ENCODE data around the gene STUB1.

Gene STUB1

DNA sequence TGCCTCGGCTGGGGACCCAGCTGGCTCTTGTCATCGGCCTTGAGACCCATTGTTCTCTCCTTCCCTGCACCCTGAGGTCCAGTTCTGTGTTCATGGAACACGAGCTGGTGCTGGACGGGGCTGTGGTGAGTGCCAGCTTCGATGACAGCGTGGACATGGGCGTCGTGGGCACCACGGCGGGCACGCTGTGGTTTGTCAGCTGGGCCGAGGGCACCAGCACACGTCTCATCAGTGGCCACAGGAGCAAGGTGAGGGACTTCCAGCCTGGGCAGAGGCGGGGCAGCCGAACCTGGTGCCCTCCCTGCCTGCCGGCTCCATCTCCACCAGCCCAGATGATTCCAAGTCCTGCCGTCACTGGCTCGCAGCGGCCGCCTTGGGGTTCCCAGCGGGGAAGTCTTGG lies 17.6 kb upstream of the STUB1 start:
- no peak for DNase-seq (ENCODE audit: low read depth in 1 of 2, low spot score in 1 of 2)

DNA sequence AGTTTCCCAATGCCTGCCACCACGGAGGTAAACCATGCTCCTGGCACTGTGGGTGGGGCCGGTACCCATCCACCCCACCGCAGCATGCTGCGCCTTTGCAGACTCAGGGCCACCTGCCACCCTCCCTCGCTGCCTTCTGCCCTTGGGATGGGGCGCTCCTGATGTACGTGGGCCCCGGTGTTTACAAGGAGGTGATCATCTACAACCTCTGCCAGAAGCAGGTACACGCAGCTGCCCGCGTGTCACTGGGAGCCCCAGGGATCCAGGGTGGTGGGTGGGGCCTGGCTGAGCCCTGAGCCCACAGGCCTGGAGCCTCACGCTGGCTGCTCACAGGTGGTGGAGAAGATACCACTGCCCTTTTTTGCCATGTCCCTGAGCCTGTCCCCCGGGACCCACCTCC lies 13.6 kb upstream of the STUB1 start:
- no peak for DNase-seq (ENCODE audit: low read depth in 1 of 2, low spot score in 1 of 2)

DNA sequence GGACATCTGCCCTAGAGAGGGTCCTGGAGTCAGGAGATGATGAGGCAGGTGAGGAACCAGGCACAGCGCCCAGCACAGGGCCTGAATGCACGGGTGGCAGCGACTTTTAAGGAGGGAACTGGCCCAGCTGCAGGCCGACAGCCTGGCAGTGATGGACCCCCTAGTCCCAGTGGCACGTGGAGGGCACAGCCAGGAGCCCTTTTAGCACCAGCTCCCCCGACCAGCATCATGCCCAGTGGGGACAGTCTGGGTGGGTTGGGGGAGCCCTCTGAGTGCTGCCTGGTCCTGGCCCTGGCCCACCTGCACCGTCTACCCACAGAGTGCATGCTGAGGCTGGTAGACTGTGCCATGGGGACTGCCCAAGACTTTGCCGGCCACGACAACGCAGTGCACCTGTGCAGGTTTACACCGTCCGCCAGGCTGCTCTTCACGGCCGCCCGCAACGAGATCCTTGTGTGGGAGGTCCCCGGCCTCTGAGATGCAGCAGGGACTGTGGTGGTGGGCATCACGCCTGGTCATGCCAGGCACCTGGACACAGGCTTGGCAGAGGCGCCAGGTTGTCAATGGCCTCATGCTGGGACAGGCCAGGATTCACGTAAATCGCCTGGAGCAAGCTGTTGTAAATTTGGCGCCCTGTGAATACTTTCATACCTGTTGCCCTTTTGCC lies 13.0 kb upstream of the STUB1 start:
- no peak for DNase-seq (ENCODE audit: low read depth in 1 of 2, low spot score in 1 of 2)

DNA sequence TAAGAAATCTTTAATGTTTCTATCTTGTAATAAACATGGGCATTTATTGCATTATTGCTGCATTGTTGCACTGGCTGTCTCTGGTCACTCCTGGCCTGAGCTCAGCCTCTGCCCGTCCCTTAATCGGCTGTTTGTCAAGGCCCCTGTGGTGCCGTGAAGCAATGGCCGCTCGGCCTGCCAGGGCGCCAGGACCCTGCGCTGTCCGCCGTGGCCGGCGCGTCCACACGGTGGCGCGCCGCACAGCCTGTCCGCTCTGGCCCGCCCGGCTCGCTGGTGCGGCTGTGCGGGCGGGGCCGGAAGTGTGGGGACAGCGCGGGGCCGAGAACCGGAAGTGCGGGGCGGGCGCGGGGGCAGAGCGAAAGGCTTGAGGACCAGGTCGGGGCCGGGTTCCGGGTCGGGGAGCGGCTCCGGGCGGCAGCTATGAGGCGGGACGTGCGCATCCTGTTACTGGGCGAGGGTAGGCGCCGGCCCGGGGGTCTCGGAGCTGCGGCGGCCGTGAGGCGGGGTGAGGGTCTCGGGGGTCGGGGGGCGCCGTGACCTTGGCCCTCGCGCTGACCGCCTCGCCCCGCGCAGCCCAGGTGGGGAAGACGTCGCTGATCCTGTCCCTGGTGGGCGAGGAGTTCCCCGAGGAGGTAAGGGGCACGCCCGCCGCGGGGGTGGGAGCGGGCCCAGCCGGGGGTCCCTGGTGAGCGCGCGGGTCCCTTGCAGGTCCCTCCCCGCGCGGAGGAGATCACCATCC lies 12.3 kb upstream of the STUB1 start, which contains the start of gene RHOT2:
TSS of gene RHOT2 (plus strand) at position 353 of the 739 bp plus-strand sequence. CDS start at position 421, 68 bp downstream.
- peak; percentile 86 to 92 for DNase-seq (ENCODE audit: low read depth in 1 of 2, low spot score in 1 of 2)

DNA sequence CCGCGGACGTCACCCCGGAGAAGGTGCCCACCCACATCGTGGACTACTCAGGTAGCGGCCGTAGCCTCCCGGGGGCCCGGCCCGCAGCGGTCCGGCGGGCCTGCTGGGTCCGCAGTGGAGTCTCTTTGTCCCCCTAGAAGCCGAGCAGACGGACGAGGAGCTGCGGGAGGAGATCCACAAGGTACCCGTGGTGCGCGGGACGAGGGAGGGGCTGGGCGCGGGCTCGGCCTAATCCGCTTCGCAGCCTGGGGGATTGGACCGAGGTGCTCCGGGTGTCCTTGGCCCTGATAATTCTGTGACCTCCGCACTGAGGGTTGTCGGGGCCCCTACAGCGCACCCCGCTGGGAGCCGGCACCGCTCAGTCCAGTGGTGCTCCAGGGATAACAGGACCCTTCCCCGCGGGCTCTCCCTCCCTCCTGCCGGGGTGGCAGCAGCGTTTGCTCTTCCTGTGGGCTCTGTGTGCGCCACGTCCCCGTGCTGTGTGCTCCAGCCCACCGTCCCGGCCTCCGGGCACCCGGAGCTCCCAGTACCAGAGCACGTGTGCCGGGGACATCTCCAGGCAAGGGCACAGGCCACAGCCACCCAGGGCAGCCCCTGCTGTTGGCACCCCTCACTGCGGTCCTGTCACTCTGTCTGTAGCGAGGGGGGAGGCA lies 11.6 kb upstream of the STUB1 start:
- no peak for DNase-seq (ENCODE audit: low read depth in 1 of 2, low spot score in 1 of 2)

DNA sequence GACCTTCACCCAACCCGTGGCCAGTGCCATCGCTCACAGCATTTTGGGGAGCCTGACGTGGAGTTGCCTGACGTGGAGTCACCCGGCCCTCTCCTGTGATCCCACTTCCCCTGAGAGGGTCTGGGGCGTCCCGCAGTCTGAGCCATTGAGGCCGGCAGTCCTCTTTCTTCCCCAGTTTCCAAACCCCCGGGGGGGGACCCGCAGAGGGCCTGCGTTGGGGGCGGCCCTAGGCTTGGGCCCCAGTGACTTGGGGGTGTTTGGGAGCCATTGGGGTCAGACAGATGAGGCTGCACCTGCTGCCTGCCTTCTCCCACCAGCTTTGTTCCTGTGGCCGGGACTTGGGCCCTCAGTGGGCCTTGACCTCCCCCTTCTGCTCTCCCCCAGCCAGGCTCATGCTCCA lies 10.5 kb upstream of the STUB1 start:
- DNase-seq (ENCODE audit: low read depth in 1 of 2, low spot score in 1 of 2), result no peak

DNA sequence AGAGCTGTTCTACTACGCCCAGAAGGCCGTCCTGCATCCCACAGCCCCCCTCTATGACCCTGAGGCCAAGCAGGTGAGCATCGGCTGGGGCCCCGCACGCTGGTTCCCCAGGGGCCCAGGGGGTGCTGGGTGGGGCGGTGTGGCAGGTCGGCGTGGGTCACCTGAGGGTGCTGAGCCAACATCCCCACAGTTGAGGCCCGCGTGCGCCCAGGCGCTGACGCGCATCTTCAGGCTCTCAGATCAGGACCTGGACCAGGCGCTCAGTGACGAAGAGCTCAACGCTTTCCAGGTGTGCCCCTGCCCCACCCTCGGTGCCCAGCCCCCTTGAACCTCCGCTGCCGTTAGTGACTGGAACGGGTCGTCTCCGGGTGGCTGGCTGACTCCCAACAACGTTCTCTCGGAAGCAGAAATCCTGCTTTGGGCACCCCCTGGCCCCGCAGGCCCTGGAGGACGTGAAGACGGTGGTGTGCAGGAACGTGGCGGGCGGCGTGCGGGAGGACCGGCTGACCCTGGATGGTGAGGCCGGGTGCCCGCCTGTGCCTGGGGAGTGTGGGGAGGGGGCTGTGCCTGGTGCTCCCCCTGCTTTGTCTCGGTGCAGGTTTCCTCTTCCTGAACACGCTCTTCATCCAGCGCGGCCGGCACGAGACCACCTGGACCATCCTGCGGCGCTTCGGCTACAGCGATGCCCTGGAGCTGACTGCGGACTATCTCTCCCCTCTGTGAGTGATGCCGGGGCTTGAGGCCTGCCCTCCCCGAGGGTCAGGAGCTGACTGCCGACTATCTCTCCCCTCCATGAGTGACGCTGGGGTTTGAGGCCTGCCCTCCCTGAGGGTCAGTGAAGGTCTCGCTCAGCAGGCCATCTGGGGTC lies 9.5 kb upstream of the STUB1 start:
- DNase-seq (ENCODE audit: low read depth in 1 of 2, low spot score in 1 of 2), result no peak

DNA sequence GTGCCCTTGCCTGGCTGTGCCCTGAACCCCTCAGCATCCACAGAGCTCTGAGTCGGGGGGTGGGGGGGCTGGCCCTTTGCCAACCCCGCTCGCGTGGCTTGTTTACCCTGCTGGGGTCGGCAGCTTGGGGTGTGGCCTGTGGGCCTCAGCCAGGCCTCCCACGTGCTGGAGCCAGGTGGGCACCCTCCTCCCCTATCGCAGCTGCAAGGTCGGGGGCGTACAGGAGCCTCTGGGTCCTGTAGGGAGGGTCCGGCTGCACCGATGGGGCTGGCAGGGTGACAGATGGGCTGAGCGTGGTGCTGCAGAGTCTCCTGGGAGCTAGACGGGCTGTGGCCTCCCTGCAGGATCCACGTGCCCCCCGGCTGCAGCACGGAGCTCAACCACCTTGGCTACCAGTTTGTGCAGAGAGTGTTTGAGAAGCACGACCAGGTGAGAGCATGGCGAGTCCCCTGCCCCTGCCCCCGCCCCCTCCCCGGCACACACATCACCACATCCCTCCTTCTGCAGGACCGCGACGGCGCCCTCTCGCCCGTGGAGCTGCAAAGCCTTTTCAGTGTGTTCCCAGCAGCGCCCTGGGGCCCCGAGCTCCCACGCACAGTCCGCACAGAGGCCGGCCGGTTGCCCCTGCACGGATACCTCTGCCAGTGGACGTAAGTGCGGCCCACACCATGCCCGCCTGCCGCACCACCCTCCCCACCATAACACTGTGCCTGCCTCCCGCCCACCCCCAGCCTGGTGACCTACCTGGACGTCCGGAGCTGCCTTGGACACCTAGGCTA lies 8.7 kb upstream of the STUB1 start:
- DNase-seq (ENCODE audit: low read depth in 1 of 2, low spot score in 1 of 2), result no peak

DNA sequence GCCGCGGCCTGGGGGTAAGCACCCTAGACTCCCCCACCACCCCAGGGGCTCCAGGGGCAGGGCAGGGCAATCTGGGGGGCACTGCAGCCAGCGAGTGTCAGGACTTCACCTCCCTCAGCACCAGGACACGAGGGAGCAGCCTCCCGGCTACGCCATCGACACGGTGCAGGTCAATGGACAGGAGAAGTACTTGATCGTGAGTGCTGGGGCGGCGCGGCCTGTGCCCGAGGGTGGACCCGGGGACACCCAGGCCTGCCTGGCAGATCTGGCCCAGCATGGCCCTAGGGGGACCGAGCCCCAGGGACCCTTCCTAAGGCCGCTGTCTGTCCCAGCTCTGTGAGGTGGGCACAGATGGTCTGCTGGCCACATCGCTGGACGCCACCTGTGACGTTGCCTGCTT lies 7.8 kb upstream of the STUB1 start:
- DNase-seq (ENCODE audit: low read depth in 1 of 2, low spot score in 1 of 2), result no peak

DNA sequence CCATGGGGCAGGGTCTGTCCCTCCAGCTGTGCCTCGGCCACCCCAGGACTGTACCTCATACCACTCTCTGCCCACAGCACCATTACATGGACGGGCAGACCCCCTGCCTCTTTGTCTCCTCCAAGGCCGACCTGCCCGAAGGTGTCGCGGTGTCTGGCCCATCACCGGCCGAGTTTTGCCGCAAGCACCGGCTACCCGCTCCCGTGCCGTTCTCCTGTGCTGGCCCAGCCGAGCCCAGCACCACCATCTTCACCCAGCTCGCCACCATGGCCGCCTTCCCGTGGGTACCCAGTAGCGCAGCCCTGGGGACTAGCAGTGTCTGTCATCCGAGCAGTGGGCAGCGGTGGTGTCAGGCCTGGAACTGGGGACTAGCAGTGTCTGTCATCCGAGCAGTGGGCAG lies 7.4 kb upstream of the STUB1 start:
- DNase-seq (ENCODE audit: low read depth in 1 of 2, low spot score in 1 of 2), result no peak

DNA sequence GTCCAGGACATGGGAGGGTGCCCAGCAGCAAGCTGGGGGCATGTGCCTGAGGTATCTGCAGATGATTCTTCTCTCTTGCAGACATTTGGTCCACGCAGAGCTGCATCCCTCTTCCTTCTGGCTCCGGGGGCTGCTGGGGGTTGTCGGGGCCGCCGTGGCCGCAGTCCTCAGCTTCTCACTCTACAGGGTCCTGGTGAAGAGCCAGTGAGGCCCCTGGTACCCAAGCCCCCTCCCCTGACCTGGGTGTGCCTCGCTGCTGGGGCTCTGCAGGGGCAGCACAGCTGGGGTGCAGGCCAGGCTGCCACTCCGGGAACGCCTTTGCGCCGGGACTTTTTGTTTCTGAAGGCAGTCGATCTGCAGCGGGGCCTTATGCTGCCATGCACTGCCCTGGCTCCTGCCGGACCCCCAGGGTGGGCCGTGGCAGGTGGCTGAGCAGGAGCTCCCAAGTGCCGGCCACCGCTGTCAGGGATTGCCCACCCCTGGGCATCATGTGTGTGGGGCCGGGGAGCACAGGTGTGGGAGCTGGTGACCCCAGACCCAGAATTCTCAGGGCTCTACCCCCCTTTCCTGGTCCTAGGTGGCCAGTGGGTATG lies 6.7 kb upstream of the STUB1 start:
- DNase-seq (ENCODE audit: low read depth in 1 of 2, low spot score in 1 of 2), result no peak

DNA sequence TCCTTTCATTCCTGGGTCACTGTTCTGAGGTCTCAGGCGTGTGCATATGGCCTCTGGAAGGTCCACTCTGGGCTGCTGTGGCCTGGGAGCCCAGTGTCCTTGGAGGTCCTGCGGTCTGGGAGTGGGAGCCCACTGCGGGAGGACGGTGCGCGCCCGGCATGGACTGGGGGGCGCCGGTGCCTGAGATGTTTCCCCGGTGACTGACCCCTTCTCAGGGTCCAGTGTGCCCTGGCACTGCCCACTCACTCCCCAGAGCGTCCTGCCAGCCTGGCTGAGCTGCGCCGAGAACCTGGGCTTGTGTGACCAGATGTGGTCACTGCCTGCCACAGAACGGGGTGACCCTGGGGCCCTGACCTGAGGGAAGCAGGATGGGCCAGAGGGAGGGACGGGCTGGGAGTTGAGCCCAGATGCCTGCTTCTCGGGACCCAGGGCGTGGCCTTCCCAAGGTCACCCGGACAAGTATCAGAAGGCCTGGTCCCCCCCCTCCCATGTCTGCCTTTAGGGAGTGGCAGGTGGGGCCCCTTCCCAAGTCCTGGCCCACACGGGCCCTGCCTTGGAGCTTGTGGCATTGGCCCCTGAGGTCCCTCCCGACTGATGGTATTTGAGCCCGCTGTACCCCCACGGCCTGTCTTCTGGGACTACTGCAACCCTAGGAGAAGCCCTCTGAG lies 5.9 kb upstream of the STUB1 start:
- no peak for DNase-seq (ENCODE audit: low read depth in 1 of 2, low spot score in 1 of 2)

DNA sequence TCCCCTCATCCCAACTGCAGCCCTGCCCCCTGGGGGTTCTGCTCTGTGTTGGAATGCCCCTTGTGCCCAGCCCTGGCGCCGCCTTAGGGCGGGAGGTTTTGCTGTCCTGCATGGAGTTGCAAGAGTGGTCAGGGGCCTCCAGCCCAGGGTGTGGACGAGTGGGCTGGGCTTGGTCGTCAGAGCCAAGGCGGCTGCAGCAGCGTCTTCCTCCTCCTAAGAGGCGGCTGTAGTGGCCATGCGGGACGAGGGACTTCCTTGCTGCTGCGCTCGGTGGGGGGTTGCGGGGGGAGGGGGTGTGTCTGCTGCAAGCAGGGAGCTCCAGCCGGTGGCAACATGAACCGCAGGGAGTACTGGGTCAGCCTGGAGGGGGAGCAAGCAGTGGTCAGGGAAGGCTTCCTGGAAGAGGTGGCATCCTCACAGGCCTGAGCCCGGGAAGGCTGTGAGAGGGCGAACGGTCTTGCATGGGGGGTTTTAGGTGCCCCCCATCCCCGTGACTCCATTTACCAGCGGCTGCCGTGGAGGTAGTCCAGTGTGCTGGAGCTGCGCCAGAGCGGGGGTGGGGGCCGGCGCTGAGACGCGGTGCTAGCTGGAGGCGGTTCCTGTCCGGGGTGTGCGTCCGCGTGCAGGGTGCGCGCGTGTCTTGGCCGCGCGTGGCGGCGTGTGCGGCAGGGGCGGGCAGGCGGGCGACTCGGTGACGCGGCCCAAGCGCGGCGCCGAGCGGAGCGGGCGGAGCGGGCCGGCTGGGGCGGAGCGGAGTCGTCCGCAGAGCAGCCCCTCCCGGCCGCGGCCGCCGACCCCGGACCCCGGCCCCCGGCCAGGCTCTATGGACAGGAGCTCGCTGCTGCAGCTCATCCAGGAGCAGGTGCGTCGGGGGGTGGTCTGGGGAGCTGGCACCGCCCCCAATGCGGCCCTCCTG lies 5.0 kb upstream of the STUB1 start, which contains the start of gene RHBDL1:
TSS of gene RHBDL1 (plus strand) at position 704 of the 916 bp plus-strand sequence. CDS start at position 824, 120 bp downstream.
- no peak for DNase-seq (ENCODE audit: low read depth in 1 of 2, low spot score in 1 of 2)

DNA sequence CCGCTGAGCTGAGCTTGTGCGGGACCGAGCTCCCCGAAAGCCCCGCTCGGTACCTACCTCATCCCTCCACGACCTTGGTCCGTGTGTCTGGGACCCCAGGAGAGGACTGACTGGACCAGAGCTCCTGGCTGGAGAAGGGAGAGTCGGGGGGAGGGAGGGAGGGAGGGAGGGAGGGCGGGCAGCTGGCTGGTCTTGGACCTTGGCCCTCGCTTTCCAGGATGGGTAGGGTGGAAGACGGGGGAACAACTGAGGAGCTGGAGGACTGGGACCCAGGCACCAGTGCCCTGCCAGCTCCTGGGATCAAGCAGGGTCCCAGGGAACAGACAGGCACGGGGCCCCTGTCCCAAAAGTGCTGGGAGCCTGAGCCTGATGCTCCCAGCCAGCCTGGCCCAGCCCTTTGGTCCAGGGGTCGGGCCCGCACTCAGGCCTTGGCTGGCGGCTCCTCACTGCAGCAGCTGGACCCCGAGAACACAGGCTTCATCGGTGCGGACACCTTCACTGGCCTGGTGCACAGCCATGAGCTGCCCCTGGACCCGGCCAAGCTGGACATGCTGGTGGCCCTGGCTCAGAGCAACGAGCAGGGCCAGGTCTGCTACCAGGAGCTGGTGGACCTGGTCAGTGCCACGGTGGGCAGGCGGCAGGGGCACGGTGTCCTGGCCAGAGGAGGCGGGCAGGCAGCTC lies 4.2 kb upstream of the STUB1 start:
- DNase-seq (ENCODE audit: low read depth in 1 of 2, low spot score in 1 of 2), result no peak

DNA sequence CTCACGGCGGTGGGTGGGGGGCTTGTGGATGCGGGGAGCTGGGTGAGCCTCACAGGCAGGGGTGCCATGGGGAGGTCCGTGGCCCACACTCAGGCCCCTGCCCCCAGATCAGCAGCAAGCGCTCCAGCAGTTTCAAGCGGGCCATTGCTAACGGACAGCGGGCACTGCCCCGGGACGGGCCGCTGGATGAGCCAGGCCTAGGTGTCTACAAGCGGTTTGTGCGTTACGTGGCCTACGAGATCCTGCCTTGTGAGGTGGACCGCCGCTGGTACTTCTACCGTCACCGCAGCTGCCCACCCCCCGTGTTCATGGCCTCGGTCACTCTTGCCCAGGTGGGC lies 3.7 kb upstream of the STUB1 start:
- no peak for DNase-seq (ENCODE audit: low read depth in 1 of 2, low spot score in 1 of 2)

DNA sequence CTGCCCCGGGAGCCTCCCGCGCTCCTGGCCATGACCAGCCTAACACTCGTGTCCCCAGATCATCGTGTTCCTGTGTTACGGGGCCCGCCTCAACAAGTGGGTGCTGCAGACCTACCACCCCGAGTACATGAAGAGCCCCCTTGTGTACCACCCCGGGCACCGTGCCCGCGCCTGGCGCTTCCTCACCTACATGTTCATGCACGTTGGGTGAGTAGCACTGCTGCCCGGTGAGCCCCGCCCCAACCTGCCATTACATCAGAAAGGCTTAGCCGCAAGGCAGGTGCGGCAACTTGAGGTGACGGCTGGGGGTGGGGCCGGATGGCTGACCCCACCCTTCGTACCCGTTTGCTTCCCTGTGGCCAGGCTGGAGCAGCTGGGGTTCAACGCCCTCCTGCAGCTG lies 3.3 kb upstream of the STUB1 start:
- no peak for DNase-seq (ENCODE audit: low read depth in 1 of 2, low spot score in 1 of 2)

DNA sequence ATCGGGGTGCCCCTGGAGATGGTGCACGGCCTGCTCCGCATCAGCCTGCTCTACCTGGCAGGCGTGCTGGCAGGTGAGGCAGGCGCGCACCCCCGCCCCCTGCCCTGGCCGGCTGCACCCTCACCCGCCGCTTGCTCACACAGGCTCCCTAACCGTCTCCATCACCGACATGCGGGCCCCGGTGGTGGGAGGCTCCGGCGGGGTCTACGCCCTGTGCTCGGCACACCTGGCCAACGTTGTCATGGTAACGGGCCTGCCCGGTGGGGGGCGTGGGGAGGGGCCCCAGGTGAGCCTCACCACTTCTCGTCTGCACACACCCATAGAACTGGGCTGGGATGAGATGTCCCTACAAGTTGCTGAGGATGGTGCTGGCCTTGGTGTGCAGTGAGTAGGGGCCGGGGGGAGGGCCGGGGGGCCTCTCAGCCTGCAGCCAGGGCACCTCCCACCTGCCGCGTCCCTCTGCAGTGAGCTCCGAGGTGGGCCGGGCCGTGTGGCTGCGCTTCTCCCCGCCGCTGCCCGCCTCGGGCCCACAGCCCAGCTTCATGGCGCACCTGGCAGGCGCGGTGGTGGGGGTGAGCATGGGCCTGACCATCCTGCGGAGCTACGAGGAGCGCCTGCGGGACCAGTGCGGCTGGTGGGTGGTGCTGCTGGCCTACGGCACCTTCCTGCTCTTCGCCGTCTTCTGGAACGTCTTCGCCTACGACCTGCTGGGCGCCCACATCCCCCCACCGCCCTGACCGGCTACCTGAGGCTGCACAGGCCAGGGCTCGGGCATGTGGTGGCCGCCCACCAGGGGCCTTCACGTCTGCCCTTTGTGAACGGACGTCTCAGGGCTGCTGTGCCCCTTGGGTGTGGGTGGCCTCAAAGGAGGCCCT lies 2.7 kb upstream of the STUB1 start:
- no peak for DNase-seq (ENCODE audit: low read depth in 1 of 2, low spot score in 1 of 2)

All from activated T-helper 1 cell treated with anti-CD3 and anti-CD28 coated beads, Interleukin-2, amount 50 U/mL, for 16 hours (primary cell).